MCF 10A (cell line): ENCODE results near the gene IL6ST. TPM values are rescaled to one million over a fixed set of nuclear protein-coding genes. Genes with fewer than 3 reads are reported as not detected.

Experiments used
- BruUV-seq: library from RNA; stranded (reverse); fragments of 400-500 nt; replicated peaks from 2 replicates; lab custom pipeline; 2021; lab: Mats Ljungman, UMichigan
- CTCF ChIA-PET: fragments of 300-600 bp; sonication (Branson Sonifier 250); formaldehyde crosslinking; extraction: SDS; loops from one replicate; lab custom pipeline; 2021; ENCODE audit warnings: antibody characterized with exemption, inconsistent platforms; lab: Yijun Ruan, JAX
- POLR2A ChIA-PET: fragments of 300-600, 350-650 bp; sonication (Branson Sonifier 250); formaldehyde crosslinking; extraction: SDS; loops from one replicate; lab custom pipeline; 2020; ENCODE audit warnings: antibody characterized with exemption, inconsistent platforms; lab: Yijun Ruan, JAX
- DNase-seq: peaks from one replicate; pipeline ENCODE4 v3.0.0-alpha.2; 2018; ENCODE audit not compliant: unreplicated experiment
- H3K27ac Mint-ChIP-seq: one replicate; pipeline ENCODE4 v1.8.0; 2022; ENCODE audit warnings: mild to moderate bottlenecking, low read depth, mixed read lengths; ENCODE audit not compliant: unreplicated experiment
- H3K27me3 Mint-ChIP-seq: one replicate; pipeline ENCODE4 v1.8.0; 2022; ENCODE audit warnings: mixed read lengths; ENCODE audit not compliant: insufficient read depth, unreplicated experiment
- H3K36me3 Mint-ChIP-seq: one replicate; pipeline ENCODE4 v1.8.0; 2022; ENCODE audit warnings: mild to moderate bottlenecking, moderate library complexity, mixed read lengths; ENCODE audit not compliant: insufficient read depth, unreplicated experiment
- H3K4me1 Mint-ChIP-seq: one replicate; pipeline ENCODE4 v1.8.0; 2022; ENCODE audit warnings: mixed read lengths; ENCODE audit not compliant: insufficient read depth, unreplicated experiment
- H3K4me3 Mint-ChIP-seq: one replicate; pipeline ENCODE4 v1.8.0; 2022; ENCODE audit warnings: mild to moderate bottlenecking, moderate library complexity, mixed read lengths; ENCODE audit not compliant: unreplicated experiment
- H3K9me3 Mint-ChIP-seq: one replicate; pipeline ENCODE4 v1.8.0; 2022; ENCODE audit warnings: mixed read lengths; ENCODE audit not compliant: unreplicated experiment
- intact Hi-C: fragments of 100-400 bp; cut with micrococcal nuclease; formaldehyde crosslinking; loops from 2 replicates; pipeline ENCODE4 v1.14.1; 2022
- total RNA-seq: library from RNA; stranded (reverse); gene quantifications from 2 replicates; pipeline ENCODE4 v1.2.3, GENCODE V29; 2022
- TF ChIP-seq, protein P1 (sequence below): fragments of 200-600 bp; IDR thresholded peaks from one replicate; pipeline ENCODE4 v1.8.0; 2022; ENCODE audit warnings: antibody characterized with exemption, mild to moderate bottlenecking; ENCODE audit not compliant: unreplicated experiment

The IL6ST gene
- total RNA-seq, 1 experiment from 2014 or later: 115 TPM

DNA sequence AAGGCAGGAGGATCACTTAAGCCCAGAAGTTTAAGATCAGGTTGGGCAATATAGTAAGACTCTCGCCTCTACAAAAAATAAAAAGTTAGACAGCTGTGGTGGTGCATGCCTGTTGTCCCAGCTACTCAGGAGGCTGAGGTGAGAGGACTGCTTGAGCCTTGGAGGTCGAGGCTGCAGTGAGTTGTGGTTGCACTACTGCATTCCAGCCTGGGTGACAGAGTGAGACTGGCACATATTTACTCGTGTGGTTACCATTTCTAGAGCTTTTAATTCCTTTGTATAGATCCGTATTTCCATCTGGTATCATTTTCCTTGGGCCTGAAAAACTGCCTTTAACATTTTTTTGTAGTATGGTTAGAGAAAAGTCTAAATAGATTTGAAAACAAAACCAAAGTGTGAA is 7.8 kb downstream of the IL6ST start:
- ChIA-PET CTCF (interaction anchor here (0.6 to 4.5 kb wide), 3 partner anchors 9 to 300 kb away, joined by 4 to 26 read pairs (median 8); no protein-coding TSS in a partner anchor), POLR2A (interaction anchor here (0.5 to 1.3 kb wide), 3 partner anchors 12 to 214 kb away, joined by 3 to 4 read pairs (median 3); no protein-coding TSS in a partner anchor)
- BruUV-seq: no TSS peak
- no peak for DNase-seq
- no peak overlapping the region for H3K4me3 Mint-ChIP-seq
- peaks cover 8% of the 10 kb centered on the region for H3K9me3 Mint-ChIP-seq
- intact Hi-C loops: no loop called here
- no peak overlapping the region for H3K27ac Mint-ChIP-seq
- no peaks in the 10 kb centered on the region for H3K27me3 Mint-ChIP-seq
- peaks cover 19% of the 10 kb centered on the region for H3K36me3 Mint-ChIP-seq
- TF ChIP-seq, protein P1, sequence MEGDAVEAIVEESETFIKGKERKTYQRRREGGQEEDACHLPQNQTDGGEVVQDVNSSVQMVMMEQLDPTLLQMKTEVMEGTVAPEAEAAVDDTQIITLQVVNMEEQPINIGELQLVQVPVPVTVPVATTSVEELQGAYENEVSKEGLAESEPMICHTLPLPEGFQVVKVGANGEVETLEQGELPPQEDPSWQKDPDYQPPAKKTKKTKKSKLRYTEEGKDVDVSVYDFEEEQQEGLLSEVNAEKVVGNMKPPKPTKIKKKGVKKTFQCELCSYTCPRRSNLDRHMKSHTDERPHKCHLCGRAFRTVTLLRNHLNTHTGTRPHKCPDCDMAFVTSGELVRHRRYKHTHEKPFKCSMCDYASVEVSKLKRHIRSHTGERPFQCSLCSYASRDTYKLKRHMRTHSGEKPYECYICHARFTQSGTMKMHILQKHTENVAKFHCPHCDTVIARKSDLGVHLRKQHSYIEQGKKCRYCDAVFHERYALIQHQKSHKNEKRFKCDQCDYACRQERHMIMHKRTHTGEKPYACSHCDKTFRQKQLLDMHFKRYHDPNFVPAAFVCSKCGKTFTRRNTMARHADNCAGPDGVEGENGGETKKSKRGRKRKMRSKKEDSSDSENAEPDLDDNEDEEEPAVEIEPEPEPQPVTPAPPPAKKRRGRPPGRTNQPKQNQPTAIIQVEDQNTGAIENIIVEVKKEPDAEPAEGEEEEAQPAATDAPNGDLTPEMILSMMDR: no peak
- H3K4me1 Mint-ChIP-seq: peaks cover 20% of the 10 kb centered on the region

GRCh38 chr5:55985181-55985580 is 9.6 kb downstream of the IL6ST start:
- H3K9me3 Mint-ChIP-seq: peaks cover 8% of the 10 kb centered on the region
- DNase-seq: no peak
- no peaks in the 10 kb centered on the region for H3K27me3 Mint-ChIP-seq
- BruUV-seq: no TSS peak
- peaks cover 28% of the 10 kb centered on the region for H3K36me3 Mint-ChIP-seq
- H3K4me3 Mint-ChIP-seq: no peak overlapping the region
- H3K27ac Mint-ChIP-seq: no peak overlapping the region
- POLR2A ChIA-PET: interaction anchor here (1.0 kb wide), 1 partner anchor 36 kb away, joined by 3 read pairs; no protein-coding TSS in a partner anchor
- intact Hi-C loops: no loop called here
- TF ChIP-seq, protein P1: no peak
- H3K4me1 Mint-ChIP-seq: peaks cover 11% of the 10 kb centered on the region
- CTCF ChIA-PET: interaction anchor here (0.8 to 4.5 kb wide), 2 partner anchors 9 to 216 kb away, joined by 4 to 26 read pairs; partner anchors contain the start of gene IL6ST

- intact Hi-C loops: loop anchor here (5.0 kb wide), 1 partner anchor 283 kb away; no protein-coding TSS in a partner anchor
- Mint-ChIP-seq H3K27me3 (no peaks in the 10 kb centered on the region), H3K36me3 (peaks cover 38% of the 10 kb centered on the region), H3K4me3 (no peak overlapping the region), H3K27ac (no peak overlapping the region), H3K9me3 (peaks cover 8% of the 10 kb centered on the region), H3K4me1 (peaks cover 5% of the 10 kb centered on the region)
- TF ChIP-seq, protein P1: no peak
- ChIA-PET POLR2A (interaction anchor here (1.6 to 2.5 kb wide), 2 partner anchors 9 to 11 kb away, joined by 4 to 19 read pairs; partner anchors contain the start of gene IL6ST), CTCF (interaction anchor here (0.6 to 5.9 kb wide), 4 partner anchors 12 to 417 kb away, joined by 3 to 59 read pairs (median 3); no protein-coding TSS in a partner anchor)
- no TSS peak for BruUV-seq
- no peak for DNase-seq
Measured at GRCh38 chr5:55983986-55984385, 10.8 kb downstream of the IL6ST start.

DNA sequence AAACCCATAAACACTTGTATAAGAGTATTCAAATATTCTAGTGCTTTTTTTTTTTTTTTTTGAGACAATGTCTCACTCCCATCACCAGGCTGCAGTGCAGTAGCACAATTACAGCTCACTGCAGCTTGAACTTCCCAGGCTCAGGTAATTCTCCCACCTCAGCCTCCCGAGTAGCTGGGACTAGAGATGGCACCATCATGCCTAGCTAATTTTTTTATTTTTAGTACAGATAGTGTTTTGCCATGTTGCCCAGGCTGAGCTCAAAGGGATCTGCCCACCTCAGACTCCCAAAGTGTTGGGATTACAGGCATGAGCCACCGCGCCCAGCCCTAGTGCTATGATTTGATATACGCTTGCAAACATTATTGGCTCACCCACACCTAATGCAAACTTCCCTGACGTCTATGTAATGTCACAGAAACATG is 11.8 kb downstream of the IL6ST start:
- H3K4me3 Mint-ChIP-seq: no peak overlapping the region
- peaks cover 41% of the 10 kb centered on the region for H3K36me3 Mint-ChIP-seq
- no peaks in the 10 kb centered on the region for H3K27me3 Mint-ChIP-seq
- DNase-seq: peak; percentile 26
- intact Hi-C loops: loop anchor here (5.0 kb wide), 1 partner anchor 284 kb away; no protein-coding TSS in a partner anchor
- TF ChIP-seq, protein P1: peak; percentile 26
- ChIA-PET POLR2A (interaction anchor here (0.6 to 2.5 kb wide), 5 partner anchors 8 to 945 kb away, joined by 3 to 19 read pairs (median 4); partner anchors contain the start of gene IL6ST), CTCF (interaction anchor here (0.6 to 5.9 kb wide), 13 partner anchors 11 to 1161 kb away, joined by 3 to 59 read pairs (median 4); no protein-coding TSS in a partner anchor)
- peaks cover 5% of the 10 kb centered on the region for H3K4me1 Mint-ChIP-seq
- no peak overlapping the region for H3K27ac Mint-ChIP-seq
- peaks cover 8% of the 10 kb centered on the region for H3K9me3 Mint-ChIP-seq
- no TSS peak for BruUV-seq
